ENCODE data around the gene ETNK1.
"Not testable (repeated sequence)": the region's sequence is repeated elsewhere in the genome, so short reads cannot be mapped to it uniquely, and the experiment has no call there.

Gene ETNK1, protein sequence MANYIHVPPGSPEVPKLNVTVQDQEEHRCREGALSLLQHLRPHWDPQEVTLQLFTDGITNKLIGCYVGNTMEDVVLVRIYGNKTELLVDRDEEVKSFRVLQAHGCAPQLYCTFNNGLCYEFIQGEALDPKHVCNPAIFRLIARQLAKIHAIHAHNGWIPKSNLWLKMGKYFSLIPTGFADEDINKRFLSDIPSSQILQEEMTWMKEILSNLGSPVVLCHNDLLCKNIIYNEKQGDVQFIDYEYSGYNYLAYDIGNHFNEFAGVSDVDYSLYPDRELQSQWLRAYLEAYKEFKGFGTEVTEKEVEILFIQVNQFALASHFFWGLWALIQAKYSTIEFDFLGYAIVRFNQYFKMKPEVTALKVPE

DNA sequence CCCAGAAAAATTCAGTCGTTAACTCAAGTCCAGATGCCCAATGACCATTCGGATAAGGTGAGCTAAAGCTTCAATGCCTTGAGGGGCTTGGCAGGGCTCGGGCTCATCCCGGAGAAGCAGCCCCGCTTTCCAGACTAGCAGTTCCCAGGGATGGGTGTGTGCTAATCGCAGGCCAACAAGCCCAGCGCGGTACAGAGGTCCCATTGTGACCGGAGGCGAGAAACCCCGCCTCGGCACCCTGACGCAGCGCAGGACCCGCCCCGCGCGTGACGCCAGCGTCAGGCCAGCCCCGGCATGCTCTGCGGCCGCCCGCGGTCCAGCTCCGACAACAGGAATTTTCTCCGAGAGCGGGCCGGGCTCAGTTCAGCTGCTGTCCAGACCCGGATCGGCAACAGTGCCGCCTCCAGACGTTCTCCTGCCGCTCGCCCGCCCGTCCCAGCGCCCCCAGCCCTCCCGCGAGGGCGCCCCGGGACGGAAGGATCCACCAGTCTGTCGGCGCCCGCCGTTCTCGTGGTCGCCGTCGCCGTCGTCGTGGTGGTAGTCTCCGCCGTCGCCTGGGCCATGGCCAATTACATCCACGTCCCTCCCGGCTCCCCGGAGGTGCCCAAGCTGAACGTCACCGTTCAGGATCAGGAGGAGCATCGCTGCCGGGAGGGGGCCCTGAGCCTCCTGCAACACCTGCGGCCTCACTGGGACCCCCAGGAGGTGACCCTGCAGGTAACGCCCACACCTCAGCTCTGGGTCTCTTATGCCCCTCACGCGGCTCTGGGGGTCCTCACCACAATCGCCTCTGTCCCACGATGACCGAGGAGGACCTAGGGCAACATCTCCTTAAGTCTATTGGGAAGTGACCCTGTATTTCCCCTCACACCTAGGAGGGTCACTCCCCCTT, at the start of gene ETNK1:
TSS of gene ETNK1 (plus strand) at position 302 of the 892 bp plus-strand sequence. CDS start at position 562, 260 bp downstream.
- DNase-seq = peak; percentile 89

DNA sequence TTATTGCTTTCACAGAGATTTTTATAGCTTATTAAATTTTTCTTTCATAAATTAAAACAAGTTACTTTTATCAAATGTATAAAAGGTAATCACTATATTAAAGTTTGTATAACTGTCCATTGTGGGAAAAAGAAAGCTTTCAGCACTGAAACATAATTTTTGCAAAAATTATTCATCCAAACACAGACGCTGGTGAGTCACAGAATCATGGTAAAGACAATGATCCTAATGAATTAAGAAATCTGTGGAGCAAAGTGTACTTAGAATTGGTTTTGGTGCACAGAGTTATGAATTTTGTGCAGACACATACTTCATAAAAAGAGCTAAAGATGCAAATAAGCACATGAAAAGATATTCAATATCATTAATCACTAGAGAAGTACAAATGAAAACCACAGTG, 48.9 kb upstream of the ETNK1 start:
- DNase-seq = no peak

DNA sequence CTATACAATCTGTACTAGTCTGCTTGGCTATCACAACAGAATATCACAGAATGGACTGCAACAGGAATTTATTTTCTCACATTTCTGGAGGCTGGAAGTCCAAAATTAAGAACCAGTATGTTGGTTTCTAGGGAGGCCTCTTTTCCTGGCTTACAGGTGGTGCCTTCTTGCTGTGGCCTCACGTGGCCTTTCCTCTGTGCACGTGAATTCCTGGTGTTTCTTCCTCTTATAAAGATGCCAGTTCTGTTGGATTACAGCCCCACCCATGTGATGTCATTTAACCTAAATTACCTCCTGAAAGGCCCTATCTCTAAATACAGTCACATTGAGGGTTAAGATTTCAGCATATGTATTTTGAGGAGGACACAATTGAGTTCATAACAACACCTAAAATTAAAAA, 48.5 kb upstream of the ETNK1 start:
- DNase-seq = no peak

DNA sequence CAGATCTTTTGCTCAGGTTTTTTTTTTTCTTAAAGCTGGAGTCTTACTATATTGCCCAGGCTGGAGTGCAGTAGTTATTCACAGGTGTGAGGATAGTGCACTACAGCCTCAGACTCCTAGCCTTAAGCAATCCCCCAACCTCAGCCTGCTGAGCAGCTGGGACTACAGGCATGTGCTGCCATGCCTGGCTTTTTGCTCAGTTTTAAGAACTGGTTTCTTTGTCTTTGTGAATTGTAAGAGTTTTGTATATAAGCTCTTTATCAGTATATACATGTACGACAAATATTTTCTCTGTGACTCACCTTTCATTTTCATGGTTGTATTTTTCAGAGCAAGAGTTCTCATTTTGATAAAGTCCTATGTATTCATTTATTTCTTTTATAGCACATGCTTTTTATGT, 47.3 kb upstream of the ETNK1 start:
- DNase-seq = no peak

DNA sequence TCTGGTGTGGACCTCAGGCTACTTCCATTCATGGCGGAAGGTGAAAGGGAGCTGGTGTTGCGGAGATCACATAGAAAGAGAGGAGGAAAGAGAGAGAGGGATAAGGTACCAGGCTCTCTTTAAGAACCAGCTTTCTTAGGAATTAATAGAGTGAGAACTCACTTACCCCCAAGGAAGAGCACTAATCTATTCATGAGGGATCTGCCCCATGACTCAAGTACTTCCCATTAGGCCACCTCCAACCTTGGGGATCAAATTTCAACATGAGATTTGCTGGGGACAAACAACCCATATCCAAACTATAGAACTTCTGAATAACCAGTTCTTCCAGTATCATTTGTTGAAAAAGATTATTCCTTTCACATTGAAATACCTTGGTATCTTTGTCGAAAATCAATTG, 46.6 kb upstream of the ETNK1 start:
- DNase-seq = no peak

DNA sequence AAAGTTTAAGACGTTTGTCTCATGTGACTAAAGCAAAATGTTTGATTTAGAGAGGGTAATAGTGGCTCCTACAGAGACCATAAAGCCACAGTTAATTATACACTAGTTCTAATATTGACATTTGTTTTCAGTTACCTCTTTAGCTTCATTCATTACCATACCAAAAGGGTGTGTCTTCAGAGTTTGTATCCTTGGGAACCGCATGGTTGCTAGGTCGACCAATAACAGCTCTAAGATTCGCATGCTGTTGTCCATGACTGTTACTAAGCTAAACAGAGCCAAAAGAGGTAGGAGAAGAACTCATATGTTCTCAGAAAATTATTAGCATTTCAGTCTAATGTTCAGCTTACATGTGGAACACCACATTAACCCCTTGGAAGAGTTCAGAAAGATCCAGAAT, 36.2 kb upstream of the ETNK1 start:
- peak; percentile 71 for DNase-seq

DNA sequence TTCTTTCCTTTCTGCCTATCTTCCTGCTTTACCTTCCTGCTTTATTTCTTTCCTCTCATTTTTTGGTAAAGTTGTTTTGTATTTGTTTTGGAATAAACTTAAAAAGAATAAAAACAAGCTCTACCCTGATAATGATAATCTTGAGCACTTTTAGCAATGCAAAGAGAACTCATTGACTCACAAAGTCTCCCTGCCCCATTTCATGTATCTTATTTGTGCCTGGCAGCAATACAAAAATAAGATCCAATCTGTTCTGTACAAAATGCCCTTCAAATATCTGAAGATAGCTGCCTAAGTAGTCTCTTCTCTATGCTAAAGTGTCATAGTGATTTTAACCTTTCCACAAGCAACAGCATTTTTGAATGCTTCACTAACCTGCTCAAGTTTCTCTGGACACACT, 31.1 kb upstream of the ETNK1 start:
- DNase-seq = no peak

DNA sequence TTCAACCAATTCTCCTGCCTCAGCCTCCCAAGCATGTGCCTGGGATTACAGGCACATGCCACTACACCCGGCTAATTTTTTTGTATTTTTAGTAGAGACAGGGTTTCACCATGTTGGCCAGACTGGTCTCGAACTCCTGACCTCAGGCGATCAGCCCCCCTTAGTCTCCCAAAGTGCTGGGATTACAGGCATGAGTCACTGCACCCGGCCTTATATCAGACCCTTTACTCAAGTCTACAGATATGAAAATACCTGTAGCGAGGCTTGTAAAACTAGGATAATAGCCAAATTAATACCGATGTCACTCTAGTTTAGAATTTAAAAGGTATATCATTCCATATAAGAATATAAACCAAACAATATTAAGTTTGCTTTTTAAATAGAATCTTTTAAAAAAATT, 27.4 kb upstream of the ETNK1 start:
- DNase-seq = not testable (repeated sequence)

DNA sequence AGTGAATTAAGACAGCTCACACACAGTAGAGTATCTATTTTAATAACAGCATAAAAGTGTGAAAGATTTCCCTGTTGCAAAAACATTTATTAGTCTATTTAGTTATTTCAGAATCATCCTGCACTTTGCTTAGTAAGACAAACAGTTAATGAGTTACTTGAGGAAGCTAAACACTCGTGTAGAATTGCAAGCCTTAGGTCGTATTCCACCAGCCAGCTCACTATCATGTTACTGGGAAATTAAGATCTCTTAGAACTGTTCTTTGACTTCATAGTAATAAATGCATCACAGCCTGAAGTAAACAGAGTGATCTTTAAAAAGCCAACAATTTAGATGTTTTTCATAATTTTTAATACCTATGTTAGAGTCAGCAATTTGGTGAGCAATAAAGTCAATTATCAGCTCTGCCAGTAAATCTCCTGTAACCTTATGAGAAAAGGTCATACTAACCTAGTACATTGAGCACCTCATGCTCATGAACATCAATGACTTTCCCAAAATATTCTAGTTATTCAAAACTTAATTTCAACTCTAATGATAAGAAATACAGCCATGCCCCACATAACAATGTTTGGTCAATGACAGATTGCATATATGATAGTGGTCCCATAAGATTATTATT, 26.7 kb upstream of the ETNK1 start:
- no peak for DNase-seq

DNA sequence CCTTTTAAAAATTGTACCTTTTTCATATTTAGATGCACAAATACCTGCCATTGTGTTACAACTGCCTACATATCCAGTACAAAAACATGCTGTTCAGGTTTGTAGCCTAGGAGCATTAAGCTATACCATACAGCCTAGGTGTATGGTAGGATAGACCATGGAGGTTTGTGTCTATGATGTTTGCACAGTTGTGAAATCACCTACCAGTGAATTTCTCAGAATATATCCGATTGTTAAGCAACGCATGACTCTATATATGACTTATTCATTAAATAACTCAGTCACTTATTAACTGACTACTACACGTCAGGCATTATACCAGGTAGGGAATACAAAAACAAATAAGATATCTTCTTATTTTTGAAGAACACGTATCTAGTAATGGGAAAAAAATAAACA, 26.2 kb upstream of the ETNK1 start:
- no peak for DNase-seq

DNA sequence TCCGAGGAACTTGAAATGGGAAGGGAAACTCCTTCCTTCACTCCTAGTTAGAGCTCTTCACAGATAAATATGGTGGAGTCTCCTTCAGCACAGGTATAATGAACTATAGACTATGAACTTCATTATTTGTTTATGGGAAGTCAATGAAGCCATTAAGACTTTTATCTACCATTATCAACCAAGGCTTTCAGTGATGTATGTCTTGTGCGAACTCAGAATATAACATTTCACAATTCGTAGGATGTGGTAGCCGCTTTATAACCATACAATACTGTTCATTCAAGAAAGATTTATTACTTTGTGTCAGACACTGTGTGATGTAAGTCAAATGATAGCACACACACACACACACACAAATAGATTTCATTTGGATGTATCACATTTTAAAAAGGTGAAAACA, 24.8 kb upstream of the ETNK1 start:
- no peak for DNase-seq

DNA sequence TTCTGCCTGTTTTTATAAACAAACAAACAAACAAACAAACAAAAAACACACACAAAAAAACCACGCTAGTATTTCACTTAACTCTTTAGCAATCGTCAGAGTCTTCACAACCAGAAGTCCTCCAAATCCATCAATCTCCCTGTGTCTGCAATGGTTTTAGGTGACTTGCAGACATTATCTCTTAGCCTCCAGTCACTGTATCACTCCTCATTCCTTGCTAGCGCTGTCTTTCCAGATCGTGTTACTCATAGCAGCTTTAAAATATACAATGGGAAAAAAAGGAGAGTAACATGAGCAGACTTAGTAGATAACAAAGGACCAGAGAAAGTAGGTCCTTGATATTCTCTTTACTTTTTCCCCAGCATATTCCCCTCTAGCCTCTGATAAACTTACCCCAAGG, 15.5 kb upstream of the ETNK1 start:
- no peak for DNase-seq

DNA sequence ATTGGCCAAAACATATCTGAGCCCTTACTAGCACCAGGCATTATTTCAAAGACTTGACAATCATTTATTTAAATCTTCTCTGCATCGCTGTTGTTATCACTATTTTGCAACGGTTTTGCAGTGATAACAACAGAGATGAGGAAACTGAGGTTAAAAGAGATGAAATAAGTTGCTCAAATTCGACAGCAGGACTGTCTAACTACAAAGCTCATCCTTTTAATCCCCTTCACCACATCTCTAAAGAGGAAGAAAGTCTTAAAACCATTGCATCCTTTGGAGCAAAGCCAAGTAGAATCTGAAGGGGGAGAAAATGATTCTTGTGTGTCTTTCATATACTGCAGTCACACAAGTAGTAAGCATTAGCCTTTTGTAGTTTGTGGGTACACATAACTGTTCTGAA, 14.8 kb upstream of the ETNK1 start:
- no peak for DNase-seq

DNA sequence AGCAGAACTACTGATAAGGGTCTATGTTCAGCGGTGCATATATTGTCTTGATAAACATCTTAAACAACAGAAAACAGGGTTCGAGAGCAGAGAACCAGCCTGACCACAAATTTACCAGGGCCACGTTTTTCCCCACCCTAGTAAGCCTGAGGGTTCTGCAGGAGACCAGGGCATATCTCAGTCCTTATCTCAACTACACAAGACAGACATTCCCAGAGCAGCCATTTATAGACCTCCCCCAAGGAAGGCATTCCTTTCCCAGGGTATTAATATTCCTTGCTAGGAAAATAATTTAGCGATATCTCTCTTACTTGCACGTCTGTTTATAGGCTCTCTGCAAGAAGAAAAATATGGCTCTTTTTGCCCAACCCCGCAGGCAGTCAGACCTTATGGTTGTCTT, 12.1 kb upstream of the ETNK1 start:
- DNase-seq = not testable (repeated sequence)

DNA sequence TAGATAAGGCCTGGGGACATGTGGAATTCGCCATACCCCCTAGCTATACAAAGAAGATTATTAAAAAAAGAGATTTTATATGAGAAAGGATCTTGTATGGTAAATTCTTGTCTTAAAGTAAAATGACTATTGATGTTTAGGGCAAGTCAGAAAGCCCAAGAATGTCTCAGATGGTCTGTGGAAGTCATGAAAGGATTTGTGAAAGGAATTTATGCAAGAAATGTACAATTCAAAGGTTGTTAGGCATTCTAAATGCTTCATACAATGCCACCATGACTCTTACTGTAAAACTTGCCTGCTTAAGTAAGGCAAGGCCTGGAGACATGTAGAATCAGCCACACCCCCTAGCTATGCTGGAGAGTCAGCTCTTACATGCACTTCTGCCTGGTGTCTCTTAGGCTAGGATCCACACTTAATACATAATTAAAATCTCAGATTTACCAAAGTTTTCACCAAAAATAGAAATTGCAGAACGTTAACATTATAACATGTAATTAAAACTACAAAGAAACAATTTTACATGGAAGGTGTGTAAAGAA, 8.9 kb upstream of the ETNK1 start:
- DNase-seq = no peak

DNA sequence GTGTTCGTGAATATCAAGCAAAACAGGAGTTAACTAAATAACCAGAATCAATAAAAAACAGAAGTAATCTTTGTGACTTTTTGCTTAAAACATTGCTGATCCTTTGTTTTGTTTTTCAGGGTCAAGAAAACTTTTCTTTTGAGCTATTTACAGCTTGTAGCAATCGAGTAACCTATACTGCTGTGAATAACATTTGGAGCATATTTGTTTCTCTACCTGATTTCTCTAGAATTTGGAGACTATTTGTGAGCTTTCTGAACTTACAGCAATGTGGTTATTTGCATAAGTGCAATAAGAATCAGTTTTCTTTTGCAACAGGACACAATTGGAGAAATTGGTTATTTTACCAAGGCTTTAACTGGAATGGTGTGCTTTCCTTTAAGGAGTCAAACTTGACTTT, 7.3 kb upstream of the ETNK1 start:
- DNase-seq = no peak

DNA sequence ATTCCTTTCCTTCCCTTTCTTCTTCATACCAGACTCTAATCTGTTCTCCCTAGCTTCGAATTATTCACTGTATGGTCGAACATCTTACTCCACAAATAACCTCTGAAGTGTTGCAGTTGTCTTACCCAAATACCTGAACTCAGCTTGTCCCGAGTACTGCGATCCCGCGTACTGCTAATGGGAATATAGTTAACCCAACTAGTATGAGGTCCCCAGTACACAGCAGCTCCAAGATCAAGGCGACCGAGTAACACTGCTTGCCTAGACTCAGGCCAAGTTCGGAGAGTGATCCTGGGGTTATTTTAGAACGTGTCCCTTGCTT, 462 bp upstream of the ETNK1 start:
- DNase-seq = no peak

DNA sequence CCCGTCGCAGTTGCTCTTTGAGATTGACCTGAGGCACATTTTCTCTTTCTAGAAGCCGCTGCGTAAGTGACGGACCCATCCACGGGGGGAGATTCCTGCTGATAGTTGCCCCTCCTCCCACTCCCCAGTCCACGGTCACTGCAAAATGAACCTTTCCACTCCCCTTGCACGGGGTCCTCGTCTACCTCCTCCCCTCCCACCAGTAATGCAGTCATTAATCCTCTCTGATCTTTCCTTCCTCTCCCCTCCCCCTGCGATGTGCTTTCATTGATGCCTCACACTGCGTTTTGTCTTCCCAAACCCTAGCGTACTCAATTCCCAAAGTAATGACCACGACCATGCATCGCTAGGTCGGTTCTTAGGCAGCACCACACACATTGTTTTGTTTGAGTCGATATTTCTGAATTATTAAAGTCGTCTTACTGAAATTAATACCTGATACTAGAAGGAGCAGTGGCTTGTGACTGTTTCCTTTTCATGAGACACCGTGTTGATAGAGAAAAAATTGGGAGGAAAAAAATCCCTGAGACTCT, 857 bp downstream of the ETNK1 start:
- DNase-seq = peak; percentile 32

DNA sequence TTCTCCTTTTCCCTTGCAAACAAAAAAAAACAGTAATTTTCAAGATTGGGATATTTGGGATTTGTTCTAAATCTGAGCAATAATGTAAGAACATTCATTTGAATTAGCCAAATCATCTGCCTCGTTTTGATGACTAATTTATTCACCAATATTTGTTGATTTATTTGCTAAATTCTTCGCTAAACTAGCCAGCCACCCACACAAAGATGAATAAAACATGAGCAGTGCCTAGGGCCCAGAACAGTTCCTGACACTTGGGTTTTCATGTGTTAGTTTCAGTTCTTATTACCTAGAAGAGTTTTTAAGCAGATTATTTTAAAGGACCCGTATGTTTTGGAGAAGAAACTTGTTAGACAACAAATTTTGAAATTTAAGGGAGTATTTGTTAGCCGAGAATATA, 1.4 kb downstream of the ETNK1 start:
- peak; percentile 5 for DNase-seq

DNA sequence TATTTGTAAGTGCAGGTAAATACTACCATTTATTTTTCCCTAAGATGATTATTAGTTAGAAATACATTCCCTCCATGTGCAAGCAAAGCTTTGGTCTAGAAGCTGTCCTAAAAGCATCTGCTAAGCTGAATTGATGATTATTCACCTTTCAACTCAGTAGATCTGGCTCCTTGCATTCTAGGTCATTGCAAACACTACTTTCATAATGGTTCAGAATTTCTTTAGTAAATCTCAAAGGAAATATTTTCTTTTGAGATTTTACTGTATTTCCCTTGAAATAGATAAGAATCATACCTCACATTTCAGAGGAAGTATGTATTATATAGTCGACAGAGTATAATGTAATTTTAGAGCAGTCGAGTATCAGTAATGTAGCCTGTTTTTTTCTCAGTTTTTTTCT, 2.4 kb downstream of the ETNK1 start:
- DNase-seq = no peak

DNA sequence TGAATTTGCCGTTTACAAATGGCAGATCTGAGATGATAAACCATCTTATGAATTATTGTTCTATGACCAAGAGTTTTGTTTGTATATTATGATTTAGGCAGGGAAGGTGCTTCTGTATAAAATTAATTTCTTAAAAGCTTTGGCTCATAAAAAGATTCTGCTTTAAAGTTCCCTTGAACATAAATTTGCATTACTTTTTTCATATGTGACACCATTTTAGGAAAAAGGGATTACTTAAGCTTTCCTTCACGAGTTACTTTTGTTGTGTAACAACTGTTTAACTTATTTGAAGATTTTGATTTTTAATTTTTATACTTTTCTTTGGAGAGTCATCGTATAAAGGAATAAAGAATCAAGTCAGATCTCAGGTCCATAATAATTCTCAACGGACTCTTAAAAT, 3.3 kb downstream of the ETNK1 start:
- DNase-seq = no peak

DNA sequence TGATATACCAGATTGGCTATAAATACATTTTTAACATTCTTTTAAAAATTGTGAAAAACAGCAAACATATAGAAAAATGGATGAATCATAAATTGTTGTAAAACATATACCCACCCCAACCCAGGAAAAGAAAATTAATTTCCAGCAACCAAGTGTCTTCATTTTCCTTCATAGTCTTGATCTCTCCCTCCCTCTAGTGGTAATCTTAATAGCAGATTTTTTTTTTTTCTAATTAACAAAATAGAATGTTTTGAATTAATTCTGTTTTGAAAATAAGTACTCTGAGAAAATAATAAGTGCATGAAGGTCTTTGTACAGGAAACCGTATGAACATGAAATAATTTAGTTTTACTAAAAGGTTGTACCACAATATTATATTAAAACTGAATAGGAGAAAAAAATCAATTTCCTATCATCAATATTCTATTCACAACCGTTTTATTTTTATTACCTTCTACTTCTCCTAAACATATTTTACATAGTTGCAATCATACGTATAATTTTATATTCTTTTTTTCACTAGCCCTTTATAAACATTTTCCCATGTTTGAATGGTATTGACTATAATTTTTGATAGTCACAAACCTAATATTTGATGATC, 7.0 kb downstream of the ETNK1 start:
- DNase-seq = peak; percentile 8

DNA sequence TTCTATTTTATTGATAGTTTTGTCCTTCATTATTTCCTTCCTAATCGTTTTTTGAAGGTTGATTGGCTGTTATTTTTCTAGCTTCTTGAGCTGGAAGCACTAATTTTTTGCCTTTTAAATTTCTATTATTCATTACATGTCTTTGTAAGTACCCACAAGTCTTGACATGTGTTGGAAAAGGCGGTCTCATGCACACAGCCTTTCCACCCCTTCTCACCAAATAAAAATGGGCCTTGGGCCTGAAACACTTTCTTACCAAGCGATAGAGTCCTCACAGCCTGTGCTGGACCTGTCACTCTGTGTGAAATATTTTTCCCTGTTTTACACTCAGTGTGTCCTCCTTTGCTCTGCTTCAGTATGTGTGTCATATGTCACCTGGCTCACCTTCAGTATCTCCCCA, 9.9 kb downstream of the ETNK1 start:
- no peak for DNase-seq
